Measurements from ENCODE around the gene CDH23. TPM values are rescaled to one million over a fixed set of nuclear protein-coding genes. Genes with fewer than 3 reads are reported as not detected.

Gene CDH23
- total and polyA plus RNA-seq, 10 donors, result 2.0 to 19.9 (median 11.0) TPM

- Histone ChIP-seq H3K27me3 (replicated peaks in 1 of 7) (peaks cover 0 to 24% (median 0%) of the 10 kb centered on the region in 7 donors), H3K9me3 (no peaks in the 10 kb centered on the region), H3K36me3 (no peaks in the 10 kb centered on the region), H3K4me1 (peaks cover 0 to 21% (median 5%) of the 10 kb centered on the region in 6 donors), H3K4me3 (no peak overlapping the region), H3K27ac (no peak overlapping the region)
- WGBS, 5 donors, result 88 to 91% (median 89%) methylated on average over 6 of the region's 6 CpGs
- TF ChIP-seq, protein P1, sequence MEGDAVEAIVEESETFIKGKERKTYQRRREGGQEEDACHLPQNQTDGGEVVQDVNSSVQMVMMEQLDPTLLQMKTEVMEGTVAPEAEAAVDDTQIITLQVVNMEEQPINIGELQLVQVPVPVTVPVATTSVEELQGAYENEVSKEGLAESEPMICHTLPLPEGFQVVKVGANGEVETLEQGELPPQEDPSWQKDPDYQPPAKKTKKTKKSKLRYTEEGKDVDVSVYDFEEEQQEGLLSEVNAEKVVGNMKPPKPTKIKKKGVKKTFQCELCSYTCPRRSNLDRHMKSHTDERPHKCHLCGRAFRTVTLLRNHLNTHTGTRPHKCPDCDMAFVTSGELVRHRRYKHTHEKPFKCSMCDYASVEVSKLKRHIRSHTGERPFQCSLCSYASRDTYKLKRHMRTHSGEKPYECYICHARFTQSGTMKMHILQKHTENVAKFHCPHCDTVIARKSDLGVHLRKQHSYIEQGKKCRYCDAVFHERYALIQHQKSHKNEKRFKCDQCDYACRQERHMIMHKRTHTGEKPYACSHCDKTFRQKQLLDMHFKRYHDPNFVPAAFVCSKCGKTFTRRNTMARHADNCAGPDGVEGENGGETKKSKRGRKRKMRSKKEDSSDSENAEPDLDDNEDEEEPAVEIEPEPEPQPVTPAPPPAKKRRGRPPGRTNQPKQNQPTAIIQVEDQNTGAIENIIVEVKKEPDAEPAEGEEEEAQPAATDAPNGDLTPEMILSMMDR (IDR thresholded peaks at IDR 0.05 in 8 of 11, conservative IDR thresholded peaks at IDR 0.05 in 3 of 11), result no peak
- TF ChIP-seq POLR2AphosphoS5 (IDR thresholded peaks at IDR 0.05) (no peak), POLR2A (IDR thresholded peaks at IDR 0.05) (no peak)
- intact Hi-C loops (cut with DNase I; ENCODE audit: low total_unique reads), result no loop called here
- no peak for DNase-seq
Measured at GRCh38 chr10:71631007-71631861, 234.5 kb downstream of the CDH23 start.

DNA sequence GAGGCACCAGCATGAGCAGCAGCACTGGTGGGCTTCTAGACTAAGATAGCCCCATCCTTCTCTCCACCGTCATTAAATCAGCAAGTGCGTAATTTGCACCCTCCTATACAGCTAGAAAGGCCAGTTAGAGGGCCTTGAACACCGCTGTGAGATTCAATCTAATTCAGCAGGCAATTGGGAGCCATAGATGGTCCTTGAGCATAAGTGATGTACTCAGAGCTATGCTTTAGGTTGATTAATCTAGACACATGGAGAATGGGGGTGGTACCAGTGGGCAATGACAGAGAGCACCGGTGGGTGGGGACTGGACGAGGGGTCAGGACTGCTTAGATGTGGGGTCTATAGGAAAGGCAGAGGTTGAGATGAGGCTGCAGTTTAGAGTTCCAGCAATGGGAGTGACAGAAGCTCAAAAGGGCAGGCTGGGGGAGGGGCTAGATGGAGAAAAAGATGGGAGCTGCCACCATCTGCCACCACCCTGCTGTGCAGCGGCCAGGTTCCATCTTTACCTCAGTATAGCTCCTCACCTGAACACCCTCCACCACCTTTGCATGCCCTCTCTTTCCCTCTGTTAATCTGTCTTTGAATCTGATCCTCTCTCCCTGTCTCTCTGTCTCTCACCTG is 235.6 kb downstream of the CDH23 start:
- Histone ChIP-seq H3K36me3 (no peaks in the 10 kb centered on the region), H3K4me1 (peaks cover 0 to 31% (median 10%) of the 10 kb centered on the region in 6 donors), H3K27ac (no peak overlapping the region), H3K9me3 (no peaks in the 10 kb centered on the region), H3K27me3 (replicated peaks in 1 of 7) (peaks cover 0 to 23% (median 0%) of the 10 kb centered on the region in 7 donors), H3K4me3 (no peak overlapping the region)
- TF ChIP-seq, protein P1 (IDR thresholded peaks at IDR 0.05 in 8 of 11, conservative IDR thresholded peaks at IDR 0.05 in 3 of 11), result no peak
- TF ChIP-seq POLR2A (IDR thresholded peaks at IDR 0.05), result no peak
- no peak for TF ChIP-seq POLR2AphosphoS5 (IDR thresholded peaks at IDR 0.05)
- 91 to 95% (median 93%) methylated on average over 6 of the region's 6 CpGs for WGBS, 5 donors
- DNase-seq, result no peak
- intact Hi-C loops (cut with DNase I; ENCODE audit: low total_unique reads), result no loop called here

DNA sequence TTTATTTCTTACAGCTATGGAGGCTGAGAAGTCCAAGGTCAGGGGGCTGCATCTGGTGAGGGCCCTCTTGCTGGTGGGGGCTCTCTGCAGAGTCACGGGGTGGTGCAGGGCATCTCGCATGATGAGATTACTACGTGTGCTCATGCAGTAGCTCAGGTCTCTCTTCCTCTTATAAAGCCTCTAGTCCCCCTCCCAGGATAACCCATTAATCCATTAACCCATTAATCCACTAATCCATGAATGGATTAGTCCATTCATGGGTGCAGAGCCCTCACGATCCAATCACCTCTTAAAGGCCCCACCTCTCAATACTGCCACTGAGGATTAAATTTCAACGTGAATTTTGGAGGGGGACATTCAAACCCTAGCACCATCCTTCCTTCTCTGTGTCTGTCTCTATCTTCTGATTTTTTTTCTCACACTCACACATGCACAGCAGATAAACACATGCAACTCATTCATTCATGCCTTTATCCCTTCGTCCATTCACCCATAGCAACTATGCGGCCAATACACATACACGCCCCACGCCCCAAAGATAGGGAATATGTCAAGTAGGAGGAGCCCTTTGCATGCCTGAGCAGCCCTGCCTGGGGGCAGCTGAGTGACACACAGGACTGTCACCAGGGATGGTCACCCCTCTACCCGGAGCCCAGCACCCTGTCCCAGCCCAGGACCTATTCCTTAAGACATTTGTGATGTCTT is 236.3 kb downstream of the CDH23 start:
- no peaks in the 10 kb centered on the region for H3K9me3 ChIP-seq
- intact Hi-C loops (cut with DNase I; ENCODE audit: low total_unique reads), result no loop called here
- peaks cover 0 to 38% (median 17%) of the 10 kb centered on the region in 6 donors for H3K4me1 ChIP-seq
- no peak overlapping the region for H3K27ac ChIP-seq
- no peak overlapping the region for H3K4me3 ChIP-seq
- H3K36me3 ChIP-seq, result no peaks in the 10 kb centered on the region
- TF ChIP-seq POLR2A (IDR thresholded peaks at IDR 0.05) (no peak), POLR2AphosphoS5 (IDR thresholded peaks at IDR 0.05) (no peak)
- TF ChIP-seq, protein P1 (IDR thresholded peaks at IDR 0.05 in 8 of 11, conservative IDR thresholded peaks at IDR 0.05 in 3 of 11), result no peak
- no peak for DNase-seq
- WGBS, 5 donors, result 92 to 97% (median 94%) methylated on average over 10 of the region's 10 CpGs
- peaks cover 0 to 16% (median 0%) of the 10 kb centered on the region in 7 donors for H3K27me3 ChIP-seq (replicated peaks in 1 of 7)
